Measurements from ENCODE around the gene CFAP61. TPM values are rescaled to one million over a fixed set of nuclear protein-coding genes. Genes with fewer than 3 reads are reported as not detected.

Gene CFAP61
- total RNA-seq, 4 donors from 2014 or later = 0.38 TPM; not detected in 3

GRCh38 chr20:20340443-20340842, 288.1 kb downstream of the CFAP61 start:
- no peak overlapping the region for H3K4me3 ChIP-seq
- H3K4me1 ChIP-seq = no peaks in the 10 kb centered on the region
- H3K27me3 ChIP-seq = peaks cover 0 to 14% (median 0%) of the 10 kb centered on the region in 4 donors
- H3K27ac ChIP-seq = no peak overlapping the region
- TF ChIP-seq POLR2A (IDR thresholded peaks at IDR 0.05) (no peak), CTCF (IDR thresholded peaks at IDR 0.05) (no peak)
- 86 to 93% methylated on average over 8 to 16 of the region's 16 CpGs for WGBS, 2 donors
- no peaks in the 10 kb centered on the region for H3K36me3 ChIP-seq
- no peaks in the 10 kb centered on the region for H3K9me3 ChIP-seq
- intact Hi-C loops (cut with DNase I) = no loop called here
- no peak for DNase-seq

DNA sequence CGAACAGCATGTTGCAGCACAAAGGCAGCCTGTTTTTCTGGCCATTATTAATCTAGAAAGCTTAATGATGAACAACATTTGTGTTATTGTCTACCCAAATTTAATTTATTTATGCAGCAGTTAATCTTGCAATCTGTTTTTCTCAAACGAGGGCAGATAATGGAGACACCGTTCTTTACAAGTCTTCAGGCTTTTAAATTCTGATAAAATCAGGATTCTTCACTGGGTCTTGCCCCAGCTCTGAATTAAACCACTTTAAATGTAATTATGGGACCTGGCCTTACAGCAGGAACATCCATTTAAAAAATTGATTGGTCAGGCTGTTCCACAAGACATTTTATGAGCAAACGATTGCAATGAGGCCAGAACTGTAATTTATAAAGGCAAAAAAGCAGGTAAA, 289.0 kb downstream of the CFAP61 start:
- TF ChIP-seq POLR2A (IDR thresholded peaks at IDR 0.05) = no peak
- TF ChIP-seq CTCF (IDR thresholded peaks at IDR 0.05) = no peak
- peaks cover 0 to 14% (median 0%) of the 10 kb centered on the region in 4 donors for H3K27me3 ChIP-seq
- 55 to 57% methylated on average over 4 of the region's 4 CpGs for WGBS, 2 donors
- no peak overlapping the region for H3K27ac ChIP-seq
- no peak for DNase-seq
- no peaks in the 10 kb centered on the region for H3K9me3 ChIP-seq
- no peak overlapping the region for H3K4me3 ChIP-seq
- intact Hi-C loops (cut with DNase I) = no loop called here
- H3K36me3 ChIP-seq = no peaks in the 10 kb centered on the region
- no peaks in the 10 kb centered on the region for H3K4me1 ChIP-seq

DNA sequence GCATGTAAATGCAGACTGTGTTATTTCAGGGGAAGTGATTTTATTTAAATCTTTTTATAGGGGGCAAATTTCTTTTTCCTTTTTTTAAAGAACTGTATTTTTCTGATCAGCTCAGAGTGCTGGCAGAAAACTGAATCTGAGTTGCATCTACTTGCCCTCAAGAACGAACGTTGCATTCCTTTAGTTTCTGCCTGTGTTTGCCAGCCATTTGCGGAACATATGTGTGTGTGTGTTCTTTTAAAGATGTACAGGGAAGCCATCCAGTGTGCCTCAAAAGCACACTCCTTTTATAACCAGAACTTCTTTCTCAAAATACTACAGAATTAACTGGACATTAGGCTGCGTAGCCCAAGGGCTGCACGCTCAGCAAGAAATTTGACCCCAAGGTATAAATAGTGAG, 289.7 kb downstream of the CFAP61 start:
- no peaks in the 10 kb centered on the region for H3K4me1 ChIP-seq
- intact Hi-C loops (cut with DNase I) = no loop called here
- no peak for DNase-seq
- no peak overlapping the region for H3K27ac ChIP-seq
- no peaks in the 10 kb centered on the region for H3K36me3 ChIP-seq
- H3K9me3 ChIP-seq = no peaks in the 10 kb centered on the region
- no peak for TF ChIP-seq CTCF (IDR thresholded peaks at IDR 0.05)
- no peak for TF ChIP-seq POLR2A (IDR thresholded peaks at IDR 0.05)
- H3K27me3 ChIP-seq = peaks cover 0 to 14% (median 0%) of the 10 kb centered on the region in 4 donors
- 36 to 40% methylated on average over 5 of the region's 5 CpGs for WGBS, 2 donors
- no peak overlapping the region for H3K4me3 ChIP-seq

DNA sequence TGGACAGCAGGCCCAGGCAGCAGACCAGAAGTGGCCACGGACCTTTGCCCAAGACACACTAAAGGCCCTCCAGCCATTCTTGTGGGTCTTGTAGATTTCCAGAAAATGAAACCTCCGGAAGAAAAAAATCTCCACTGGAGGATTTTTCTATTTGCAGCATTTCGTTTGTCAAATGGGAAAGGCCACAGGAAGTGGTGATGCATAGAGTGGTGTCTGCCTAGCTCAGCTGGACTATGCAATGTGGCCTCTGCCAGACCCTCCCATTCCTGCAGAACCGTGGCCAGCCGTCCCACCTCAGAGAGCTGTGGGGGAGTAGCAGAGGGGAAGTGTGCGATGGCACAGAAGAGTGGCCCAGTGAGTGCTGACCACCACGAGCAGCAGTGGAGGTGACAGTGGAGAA, 291.6 kb downstream of the CFAP61 start:
- no peak for TF ChIP-seq POLR2A (IDR thresholded peaks at IDR 0.05)
- TF ChIP-seq CTCF (IDR thresholded peaks at IDR 0.05) = no peak
- no peak overlapping the region for H3K4me3 ChIP-seq
- 66 to 74% methylated on average over 6 to 7 of the region's 7 CpGs for WGBS, 2 donors
- intact Hi-C loops (cut with DNase I) = no loop called here
- H3K27ac ChIP-seq = no peak overlapping the region
- no peak for DNase-seq
- no peaks in the 10 kb centered on the region for H3K4me1 ChIP-seq
- H3K36me3 ChIP-seq = no peaks in the 10 kb centered on the region
- H3K9me3 ChIP-seq = peaks cover 0 to 5% (median 0%) of the 10 kb centered on the region in 3 donors
- H3K27me3 ChIP-seq = peaks cover 0 to 14% (median 0%) of the 10 kb centered on the region in 4 donors

- Histone ChIP-seq H3K4me3 (no peak overlapping the region), H3K27ac (no peak overlapping the region)
Observed at GRCh38 chr20:20344476-20344875, 292.1 kb downstream of the CFAP61 start.

More at GRCh38 chr20:20344476-20344875, 292.1 kb downstream of the CFAP61 start:
- no peaks in the 10 kb centered on the region for H3K36me3 ChIP-seq
- H3K27me3 ChIP-seq = peaks cover 0 to 14% (median 0%) of the 10 kb centered on the region in 4 donors
- no peaks in the 10 kb centered on the region for H3K4me1 ChIP-seq
- WGBS, 2 donors = 68 to 74% methylated on average over 4 of the region's 4 CpGs
- intact Hi-C loops (cut with DNase I) = no loop called here
- no peak for DNase-seq
- peaks cover 0 to 5% (median 0%) of the 10 kb centered on the region in 3 donors for H3K9me3 ChIP-seq
- TF ChIP-seq POLR2A (IDR thresholded peaks at IDR 0.05) = no peak
- TF ChIP-seq CTCF (IDR thresholded peaks at IDR 0.05) = no peak
